NCI-H2107 (cell line): Measurements from ENCODE around the gene KCNJ9.

Experiments
- DNase-seq: peaks from one replicate; lab custom pipeline; 2025; lab: John Stamatoyannopoulos, UW

Gene KCNJ9

GRCh38 chr1:160066829-160067745, 14.3 kb upstream of the KCNJ9 start:
- DNase-seq: no peak

DNA sequence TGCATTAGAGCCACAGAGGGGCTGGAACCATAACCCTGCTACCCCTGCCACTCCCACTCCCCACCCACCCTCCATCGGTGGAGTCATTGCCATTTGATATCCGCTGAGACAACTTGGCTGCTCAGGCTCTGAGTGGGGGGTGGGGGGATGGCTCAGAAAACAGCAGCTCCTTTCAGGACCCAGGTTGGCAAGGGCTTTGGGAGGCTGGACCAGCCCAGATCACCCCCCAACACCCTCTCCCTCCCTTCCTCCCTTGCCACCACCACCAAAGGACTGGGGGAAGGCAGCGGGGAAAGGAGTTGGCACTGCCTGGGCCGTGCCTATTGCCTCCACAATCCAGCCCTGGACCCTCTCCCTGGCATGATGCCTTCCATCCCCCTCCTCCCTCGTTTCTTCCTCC, 13.1 kb upstream of the KCNJ9 start:
- no peak for DNase-seq

- DNase-seq: no peak
Observed at GRCh38 chr1:160069460-160070231, 11.7 kb upstream of the KCNJ9 start, which contains the start of gene KCNJ10. TSS of gene KCNJ10 (minus strand) at chr1:160070160. CDS start at chr1:160042532, 27,628 bp downstream.

GRCh38 chr1:160070243-160071163, 10.8 kb upstream of the KCNJ9 start:
- no peak for DNase-seq

DNA sequence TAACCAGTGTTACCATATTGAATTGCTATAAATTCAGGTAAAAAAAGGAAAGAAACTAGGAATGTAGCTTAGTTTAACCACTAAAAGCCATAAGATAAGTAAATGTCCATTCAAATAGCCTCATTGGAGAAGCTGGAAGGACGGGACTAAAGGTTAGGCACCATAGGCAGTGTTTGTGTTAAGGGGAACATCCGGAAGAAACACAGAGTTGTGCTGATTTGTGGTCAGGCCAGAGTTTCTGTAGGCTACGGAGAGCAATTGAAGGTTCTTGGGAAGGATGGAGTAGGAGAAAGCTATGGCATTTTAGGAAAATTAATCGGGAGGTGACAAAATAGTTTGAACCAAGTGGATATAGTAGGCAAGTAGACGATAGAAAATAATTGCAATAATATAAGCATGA, 10.0 kb upstream of the KCNJ9 start:
- DNase-seq: no peak

DNA sequence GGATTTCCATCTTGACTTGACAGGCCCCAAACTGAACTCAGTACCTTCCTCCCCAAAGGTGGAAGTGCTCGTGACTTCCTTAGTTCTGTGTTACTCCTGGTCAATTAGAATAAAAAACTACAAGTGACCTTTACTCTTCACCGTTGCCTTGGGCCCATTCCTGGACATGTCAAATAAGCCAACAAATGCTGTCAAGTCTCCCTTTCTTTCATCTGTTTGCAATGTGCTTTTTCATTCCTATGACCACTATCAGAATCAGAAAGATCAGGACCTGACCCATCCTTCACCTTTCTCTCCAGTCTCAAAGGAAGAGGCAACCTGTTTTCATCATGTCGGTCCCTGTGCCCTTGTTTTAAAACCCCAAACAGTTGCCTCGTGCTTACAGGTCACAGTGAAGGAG, 6.5 kb upstream of the KCNJ9 start:
- no peak for DNase-seq

GRCh38 chr1:160075836-160076235, 5.5 kb upstream of the KCNJ9 start:
- no peak for DNase-seq

- no peak for DNase-seq
Observed at GRCh38 chr1:160076295-160076694, 5.0 kb upstream of the KCNJ9 start.

GRCh38 chr1:160077486-160077885, 3.9 kb upstream of the KCNJ9 start:
- no peak for DNase-seq

DNA sequence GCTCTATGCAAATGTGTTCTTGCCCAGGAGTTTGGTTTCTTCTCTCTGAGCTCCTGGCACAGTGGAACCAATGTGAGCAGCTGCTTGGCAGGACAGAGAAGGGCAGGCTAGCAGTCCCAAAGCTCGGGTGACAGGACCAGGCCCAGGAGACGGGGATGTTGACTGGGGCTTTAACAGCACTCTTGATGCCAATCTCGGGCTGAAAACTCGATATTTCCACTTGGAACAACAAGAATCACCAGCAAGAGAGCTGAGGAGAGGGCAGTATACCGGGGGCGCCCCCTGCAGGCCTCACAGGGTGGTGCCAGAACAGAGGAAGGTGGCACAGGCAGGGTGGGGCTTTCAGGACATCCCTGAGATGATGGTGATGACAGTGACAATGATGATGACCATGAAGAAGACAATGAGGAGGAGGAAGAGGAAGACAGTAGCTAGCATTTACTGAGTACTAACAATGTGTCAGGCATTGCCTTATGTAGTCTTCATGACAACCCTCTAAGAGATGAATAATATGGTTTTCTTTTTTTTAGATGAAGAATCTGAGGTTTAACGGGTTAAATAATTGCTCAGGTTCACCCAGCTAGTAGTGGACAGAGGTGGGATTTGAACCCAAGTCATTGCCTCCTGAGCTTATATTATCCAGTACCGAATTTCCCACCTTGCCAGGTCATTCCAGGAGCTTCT, 2.7 kb upstream of the KCNJ9 start:
- DNase-seq: no peak

- DNase-seq: no peak
Observed at GRCh38 chr1:160079448-160079847, 1.9 kb upstream of the KCNJ9 start.

- no peak for DNase-seq
Observed at GRCh38 chr1:160080381-160081100, 797 bp upstream of the KCNJ9 start.

GRCh38 chr1:160082487-160082886, 1.1 kb downstream of the KCNJ9 start:
- no peak for DNase-seq

- no peak for DNase-seq
Observed at GRCh38 chr1:160082926-160083325, 1.6 kb downstream of the KCNJ9 start.

GRCh38 chr1:160083968-160084770, 2.8 kb downstream of the KCNJ9 start:
- peak; percentile 75 for DNase-seq

DNA sequence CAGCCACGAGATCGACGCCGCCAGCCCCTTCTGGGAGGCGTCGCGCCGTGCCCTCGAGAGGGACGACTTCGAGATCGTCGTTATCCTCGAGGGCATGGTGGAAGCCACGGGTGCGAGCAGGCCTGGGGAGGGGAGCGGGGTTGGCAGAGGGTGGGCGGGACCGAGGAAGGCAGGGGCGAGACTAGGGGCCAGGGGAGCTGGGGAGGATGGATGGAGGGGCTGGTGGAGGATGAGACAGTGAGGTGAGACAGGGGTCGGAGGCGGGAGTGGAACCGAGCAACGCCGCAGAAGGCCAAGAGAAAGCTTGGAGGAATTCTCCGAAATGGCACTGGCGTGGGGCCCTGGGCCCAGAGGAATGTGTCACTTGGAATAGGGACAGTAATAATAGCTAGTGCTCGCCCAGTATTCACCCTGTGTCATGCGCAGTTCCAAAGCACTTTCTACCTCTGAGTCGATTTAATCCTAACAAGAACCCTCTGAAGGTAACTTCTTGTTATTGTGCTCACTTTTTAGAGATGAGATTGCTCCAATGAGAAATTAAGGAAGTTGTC, 3.5 kb downstream of the KCNJ9 start:
- no peak for DNase-seq

- DNase-seq: peak; percentile 43
Observed at GRCh38 chr1:160085686-160086455, 4.5 kb downstream of the KCNJ9 start.

DNA sequence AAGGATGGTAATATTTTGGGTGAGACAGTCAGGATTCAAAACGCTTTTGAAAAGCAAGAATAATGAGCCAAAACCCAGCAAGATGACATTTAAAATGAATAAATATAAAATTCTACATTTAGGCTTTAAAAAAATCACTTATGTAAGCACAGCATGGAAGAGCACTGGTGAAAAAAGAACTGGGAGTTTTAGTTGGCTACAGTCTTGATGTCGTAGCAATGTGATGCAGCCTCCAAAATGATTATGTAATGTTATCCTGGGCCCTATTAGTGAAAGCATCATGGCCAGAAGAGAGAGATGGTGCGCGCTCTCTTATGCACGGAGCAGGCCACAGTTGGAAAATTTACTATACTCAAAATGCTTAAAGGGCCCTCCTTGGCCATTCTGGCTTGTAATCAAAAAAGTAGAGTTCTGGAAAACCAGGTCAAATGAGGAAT, 5.1 kb downstream of the KCNJ9 start:
- no peak for DNase-seq
